Thyroid gland (tissue), 4 donors: Measurements from ENCODE around the gene TTLL8. TPM values are rescaled to one million over a fixed set of nuclear protein-coding genes. Genes with fewer than 3 reads are reported as not detected.

Experiments used
- DNase-seq, 2 donors: peaks; one replicate each; pipeline ENCODE4 v3.0.0-alpha.2; 2019
- H3K27ac ChIP-seq, 3 donors: fragments of 200-600 bp; sonication (generic); 1 replicate in 2 of 3; 2 replicates in 1 of 3; pipeline ENCODE4 v1.5.1; 2016 to 2019; ENCODE audit warnings: mild to moderate bottlenecking in 1 of 3, moderate library complexity in 1 of 3
- H3K27me3 ChIP-seq: fragments of 200-600 bp; sonication (generic); one replicate; pipeline ENCODE4 v1.5.1; 2019
- H3K36me3 ChIP-seq, 2 donors: fragments of 200-600 bp; sonication (generic); one replicate each; pipeline ENCODE4 v1.5.1; 2016 to 2019
- H3K4me1 ChIP-seq, 2 donors: fragments of 200-600 bp; sonication (generic); one replicate each; pipeline ENCODE4 v1.5.1; 2017 to 2019
- H3K4me3 ChIP-seq, 3 donors: fragments of 200-600 bp; sonication (generic); replicated peaks in 1 of 3; 1 replicate in 2 of 3; 2 replicates in 1 of 3; pipeline ENCODE4 v1.5.1; 2016; ENCODE audit warnings: mild to moderate bottlenecking in 1 of 3
- H3K9me3 ChIP-seq: fragments of 200-600 bp; sonication (generic); one replicate; pipeline ENCODE4 v1.5.1; 2017
- POLR2A ChIP-seq, 2 donors: fragments of 450-650 bp; IDR thresholded peaks; one replicate each; pipeline ENCODE4 v1.6.1; 2017; ENCODE audit warnings: antibody characterized with exemption in 2 of 2, mild to moderate bottlenecking in 2 of 2, moderate library complexity in 1 of 2
- whole genome bisulfite sequencing, 2 donors: methylation state at CpG; one replicate each; pipeline ENCODE4 v1.1.5; 2017; 5-methylcytosine and 5-hydroxymethylcytosine counted together
- intact Hi-C: fragments of 100-400 bp; cut with DNase I; formaldehyde crosslinking; loops from one replicate; pipeline ENCODE4 v1.15.1; 2023
- total RNA-seq, 4 donors: library from RNA; depleted of rRNA; stranded (reverse); fragments of >200 nt; gene quantifications; one replicate each; pipeline ENCODE4 v1.2.3, GENCODE V29; 2016
- TF ChIP-seq, protein P1 (sequence below), 6 experiments: fragments of 200-600 bp in 3 of 6; fragments of 450-650 bp in 3 of 6; sonication (generic) in 3 of 6; IDR thresholded peaks; one replicate each; pipeline ENCODE4 v1.5.1; 2016 to 2019; ENCODE audit warnings: antibody characterized with exemption in 6 of 6, mild to moderate bottlenecking in 2 of 6, inconsistent platforms in 1 of 6, moderate library complexity in 1 of 6

Gene TTLL8
- total RNA-seq, 4 donors from 2014 or later, result not detected

DNA sequence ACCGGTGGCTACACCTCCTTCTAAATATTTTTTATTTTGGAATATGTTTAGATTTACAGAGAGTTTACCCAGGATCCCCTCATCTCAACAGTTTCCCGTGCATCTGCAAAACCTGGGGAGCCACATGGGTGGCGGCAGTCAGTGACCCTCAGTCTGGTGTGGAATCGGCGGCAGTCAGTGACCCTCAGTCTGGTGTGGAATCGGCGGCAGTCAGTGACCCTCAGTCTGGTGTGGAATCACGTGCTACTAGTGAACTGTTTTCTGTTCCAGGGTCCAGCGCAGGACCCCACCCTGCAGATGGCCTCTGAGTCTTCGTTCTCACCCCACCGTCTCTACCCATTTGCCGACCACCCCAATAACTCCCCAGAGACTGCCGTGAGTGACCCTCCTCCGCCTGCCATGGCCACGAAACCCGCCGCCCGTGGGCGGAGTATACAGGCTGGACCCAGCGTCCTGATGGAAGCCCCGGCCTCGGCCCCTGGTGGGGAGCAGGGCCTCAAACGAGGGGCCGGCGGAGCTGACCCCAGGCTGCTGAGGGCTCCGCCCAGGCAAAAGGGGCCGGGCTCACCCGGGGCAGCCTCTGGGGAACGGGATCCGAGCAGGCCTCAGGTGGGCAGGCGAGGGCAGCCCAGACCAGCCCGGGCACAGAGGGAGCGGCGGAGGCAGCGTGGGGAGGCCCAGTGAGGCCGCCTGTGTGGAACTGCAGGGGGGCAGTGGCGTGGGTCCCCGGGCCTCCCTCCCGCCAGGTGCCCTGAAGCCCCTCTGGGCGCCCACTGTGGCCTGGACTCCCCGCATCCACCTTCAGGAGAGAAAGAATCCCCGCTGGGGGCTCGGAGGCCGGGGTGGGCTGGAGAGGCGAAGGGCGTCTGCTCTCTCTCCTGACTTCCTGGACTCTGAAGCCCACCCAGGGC, 48.1 kb downstream of the TTLL8 start:
- H3K4me3 ChIP-seq, result no peak overlapping the region
- no peak overlapping the region for H3K27ac ChIP-seq
- intact Hi-C loops, result no loop called here
- TF ChIP-seq, protein P1, sequence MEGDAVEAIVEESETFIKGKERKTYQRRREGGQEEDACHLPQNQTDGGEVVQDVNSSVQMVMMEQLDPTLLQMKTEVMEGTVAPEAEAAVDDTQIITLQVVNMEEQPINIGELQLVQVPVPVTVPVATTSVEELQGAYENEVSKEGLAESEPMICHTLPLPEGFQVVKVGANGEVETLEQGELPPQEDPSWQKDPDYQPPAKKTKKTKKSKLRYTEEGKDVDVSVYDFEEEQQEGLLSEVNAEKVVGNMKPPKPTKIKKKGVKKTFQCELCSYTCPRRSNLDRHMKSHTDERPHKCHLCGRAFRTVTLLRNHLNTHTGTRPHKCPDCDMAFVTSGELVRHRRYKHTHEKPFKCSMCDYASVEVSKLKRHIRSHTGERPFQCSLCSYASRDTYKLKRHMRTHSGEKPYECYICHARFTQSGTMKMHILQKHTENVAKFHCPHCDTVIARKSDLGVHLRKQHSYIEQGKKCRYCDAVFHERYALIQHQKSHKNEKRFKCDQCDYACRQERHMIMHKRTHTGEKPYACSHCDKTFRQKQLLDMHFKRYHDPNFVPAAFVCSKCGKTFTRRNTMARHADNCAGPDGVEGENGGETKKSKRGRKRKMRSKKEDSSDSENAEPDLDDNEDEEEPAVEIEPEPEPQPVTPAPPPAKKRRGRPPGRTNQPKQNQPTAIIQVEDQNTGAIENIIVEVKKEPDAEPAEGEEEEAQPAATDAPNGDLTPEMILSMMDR (IDR thresholded peaks at IDR 0.05), result no peak
- TF ChIP-seq POLR2A (IDR thresholded peaks at IDR 0.05), result no peak
- WGBS, 2 donors, result 75 to 91% methylated on average over 12 to 44 of the region's 46 CpGs
- H3K36me3 ChIP-seq, result no peaks in the 10 kb centered on the region
- peaks cover 0 to 17% of the 10 kb centered on the region in 2 donors for H3K4me1 ChIP-seq
- H3K9me3 ChIP-seq, result no peaks in the 10 kb centered on the region
- peaks cover 34% of the 10 kb centered on the region for H3K27me3 ChIP-seq
- no peak for DNase-seq

DNA sequence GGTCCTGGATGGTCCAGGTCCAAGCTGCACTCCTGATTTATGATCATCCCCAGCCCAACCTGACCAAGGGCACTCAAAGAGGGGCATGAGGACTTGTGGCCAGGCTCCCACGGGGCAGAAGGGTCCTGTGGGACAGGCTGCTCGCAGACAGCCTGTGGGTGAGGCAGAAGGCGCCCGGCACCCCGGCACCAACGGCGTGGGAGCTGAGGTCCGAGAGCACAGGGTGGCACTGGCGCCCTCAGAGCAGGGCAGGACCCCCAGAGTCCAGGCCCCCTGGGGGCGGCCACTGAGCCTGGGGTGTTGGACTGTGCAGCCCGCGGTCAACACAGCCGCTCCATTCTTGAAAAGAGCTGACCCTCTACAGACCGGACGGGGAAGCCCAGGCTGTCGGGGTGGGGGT, 48.8 kb downstream of the TTLL8 start:
- no peaks in the 10 kb centered on the region for H3K36me3 ChIP-seq
- H3K9me3 ChIP-seq, result no peaks in the 10 kb centered on the region
- no peak for DNase-seq
- H3K27ac ChIP-seq, result no peak overlapping the region
- TF ChIP-seq, protein P1 (IDR thresholded peaks at IDR 0.05), result no peak
- no peak for TF ChIP-seq POLR2A (IDR thresholded peaks at IDR 0.05)
- 93 to 100% methylated on average over 2 to 12 of the region's 16 CpGs for WGBS, 2 donors
- H3K4me3 ChIP-seq, result no peak overlapping the region
- peaks cover 28% of the 10 kb centered on the region for H3K27me3 ChIP-seq
- peaks cover 0 to 10% of the 10 kb centered on the region in 2 donors for H3K4me1 ChIP-seq
- intact Hi-C loops, result no loop called here

DNA sequence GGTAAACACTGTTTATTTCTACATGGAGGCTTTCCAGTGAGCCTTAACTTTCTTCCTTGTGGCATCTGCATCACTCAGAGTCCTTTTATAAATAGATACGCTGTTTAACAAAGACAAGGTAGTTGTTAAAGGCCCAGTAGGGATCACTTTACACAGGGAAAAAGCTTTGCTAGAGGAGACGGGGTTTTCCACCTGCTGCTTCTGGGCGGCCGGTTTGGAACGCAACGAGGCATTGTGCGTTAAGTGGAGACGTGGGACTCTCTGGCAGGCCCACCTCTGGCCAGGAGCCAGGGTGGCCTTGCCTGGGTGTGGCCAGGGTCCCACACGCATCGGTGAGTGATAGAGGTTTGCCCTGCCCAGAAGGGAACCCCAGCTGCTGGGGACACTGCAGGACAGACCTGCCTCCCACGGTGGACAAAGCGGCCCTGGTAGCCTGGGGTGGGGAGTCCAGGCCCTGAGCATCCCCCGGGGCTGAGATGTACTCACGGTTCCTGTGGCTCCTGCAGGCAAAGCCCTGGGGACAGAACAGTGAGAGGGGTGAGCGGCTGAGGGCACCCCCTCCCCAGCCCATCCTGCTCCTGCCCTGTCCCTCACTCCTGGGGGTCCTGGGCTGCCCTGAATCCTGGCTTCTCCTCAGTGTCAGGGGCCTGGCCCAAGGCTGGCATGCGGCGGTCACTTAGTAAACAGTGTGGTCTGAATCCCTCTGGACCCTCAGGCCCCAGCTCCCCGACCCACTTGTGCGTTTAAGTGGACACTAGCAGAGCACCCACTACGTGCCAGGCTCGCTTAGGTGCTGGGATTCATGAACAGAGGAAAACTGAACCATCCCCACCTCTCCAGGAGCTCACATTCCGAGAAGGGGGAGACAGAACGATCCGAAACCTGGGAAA, 49.7 kb downstream of the TTLL8 start:
- intact Hi-C loops, result no loop called here
- 55 to 63% methylated on average over 21 to 22 of the region's 24 CpGs for WGBS, 2 donors

DNA sequence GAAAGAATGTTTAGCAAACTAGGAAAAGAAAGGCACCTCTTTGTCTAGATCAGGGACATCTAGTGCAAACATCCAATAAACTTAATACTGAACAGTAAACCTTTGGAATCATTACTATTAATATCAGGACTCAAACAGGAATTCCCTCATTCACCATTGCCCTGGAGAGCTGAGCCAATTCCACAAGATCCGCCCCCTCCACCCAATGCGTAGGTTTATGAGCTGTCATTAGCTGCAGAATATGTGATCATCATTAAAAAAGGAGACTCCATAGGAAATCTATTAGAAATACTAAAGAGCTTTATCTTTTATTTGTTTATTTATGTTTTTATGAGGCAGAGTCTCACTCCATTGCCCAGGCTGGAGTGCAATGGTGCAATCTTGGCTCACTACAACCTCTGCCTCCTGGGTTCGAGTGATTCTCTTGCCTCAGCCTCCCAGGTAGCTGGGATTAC, 51.0 kb downstream of the TTLL8 start:
- H3K9me3 ChIP-seq, result no peaks in the 10 kb centered on the region
- H3K4me3 ChIP-seq, result no peak overlapping the region
- H3K4me1 ChIP-seq, result peaks cover 0 to 10% of the 10 kb centered on the region in 2 donors
- H3K36me3 ChIP-seq, result no peaks in the 10 kb centered on the region
- no peak for DNase-seq
- H3K27me3 ChIP-seq, result peaks cover 16% of the 10 kb centered on the region
- no peak overlapping the region for H3K27ac ChIP-seq
- intact Hi-C loops, result no loop called here
- TF ChIP-seq POLR2A (IDR thresholded peaks at IDR 0.05), result no peak
- TF ChIP-seq, protein P1 (IDR thresholded peaks at IDR 0.05), result no peak
- WGBS, 2 donors, result 93 to 97% methylated on average over 3 of the region's 3 CpGs

More for the DNA sequence above, 49.7 kb downstream of the TTLL8 start:
- H3K36me3 ChIP-seq, result no peaks in the 10 kb centered on the region
- DNase-seq, result no peak
- H3K9me3 ChIP-seq, result no peaks in the 10 kb centered on the region
- TF ChIP-seq, protein P1 (IDR thresholded peaks at IDR 0.05), result no peak
- no peak for TF ChIP-seq POLR2A (IDR thresholded peaks at IDR 0.05)
- H3K4me3 ChIP-seq, result no peak overlapping the region
- no peak overlapping the region for H3K27ac ChIP-seq
- H3K27me3 ChIP-seq, result peaks cover 21% of the 10 kb centered on the region
- peaks cover 0 to 10% of the 10 kb centered on the region in 2 donors for H3K4me1 ChIP-seq
